GM12873 (cell line): ENCODE results near the gene EXTL1.
A peak's percentile ranks its signal among the peaks of the same experiment; 100 is the strongest.

Source experiments
- CTCF ChIP-seq: IDR thresholded peaks from 2 replicates; pipeline ENCODE4 v1.5.1; 2012; ENCODE audit warnings: low read depth, mild to moderate bottlenecking, moderate library complexity, low read length, control low read depth; ENCODE audit not compliant: insufficient read depth; ENCODE audit errors: missing control alignments

Gene EXTL1

GRCh38 chr1:26035203-26035958 lies 13.8 kb downstream of the EXTL1 start:
- TF ChIP-seq CTCF: no peak

- TF ChIP-seq CTCF: peak; percentile 97
Observed at GRCh38 chr1:26035959-26036755, 14.6 kb downstream of the EXTL1 start.

GRCh38 chr1:26036756-26037281 lies 15.2 kb downstream of the EXTL1 start:
- TF ChIP-seq CTCF: no peak

- TF ChIP-seq CTCF: no peak
Observed at GRCh38 chr1:26037904-26038303, 16.3 kb downstream of the EXTL1 start.

- no peak for TF ChIP-seq CTCF
Observed at GRCh38 chr1:26038477-26038876, 16.9 kb downstream of the EXTL1 start.

GRCh38 chr1:26038904-26039303 lies 17.3 kb downstream of the EXTL1 start:
- no peak for TF ChIP-seq CTCF

DNA sequence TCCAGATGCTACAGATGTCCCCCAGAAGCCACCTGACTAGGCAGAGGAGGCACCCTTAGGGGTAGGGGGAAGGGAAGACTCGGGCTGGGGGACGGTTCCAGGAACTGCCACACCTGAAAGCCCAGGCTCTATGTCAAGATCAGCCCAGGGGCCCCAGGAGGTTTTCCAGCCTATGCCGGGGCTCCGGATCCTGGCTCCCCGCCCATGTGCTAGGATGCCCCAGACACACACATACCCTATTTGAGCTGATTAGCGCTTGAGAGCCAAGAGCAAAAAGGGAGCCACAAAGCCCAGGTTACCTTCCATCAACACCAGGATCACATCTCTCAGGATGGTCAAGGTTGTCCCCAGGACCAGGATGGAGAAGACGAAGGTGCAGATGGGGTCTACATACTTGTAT lies 19.8 kb downstream of the EXTL1 start:
- TF ChIP-seq CTCF: no peak
